GM19043 (cell line): ENCODE measurements around the gene FADS6.

Experiments used
- ATAC-seq: cut with Tn5 transposase; IDR thresholded peaks from one replicate; pipeline ENCODE4 v1.9.1; 2021; ENCODE audit warnings: low read depth; ENCODE audit not compliant: unreplicated experiment

Gene FADS6

DNA sequence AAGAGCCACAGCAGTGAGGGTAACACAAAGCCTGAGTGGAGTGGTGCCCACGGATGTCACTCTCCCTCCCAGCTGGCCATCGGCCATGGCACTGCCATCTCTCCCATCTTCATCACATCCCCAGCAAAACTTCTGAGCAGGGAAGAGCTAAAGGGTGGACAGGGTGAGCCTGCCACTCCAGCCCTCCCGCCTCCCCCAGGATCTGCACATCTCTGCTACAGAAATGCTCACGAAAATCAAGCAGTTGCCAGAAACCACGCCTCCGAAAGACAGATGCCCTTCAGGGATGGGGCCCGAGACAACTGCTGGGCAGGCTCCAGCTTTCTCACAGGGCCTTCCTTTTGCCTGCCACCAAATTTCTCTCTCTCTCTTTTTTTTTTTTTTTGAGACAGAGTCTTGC lies 37.3 kb downstream of the FADS6 start:
- no peak for ATAC-seq

- no peak for ATAC-seq
Measured at GRCh38 chr17:74855323-74855722, 38.1 kb downstream of the FADS6 start.

DNA sequence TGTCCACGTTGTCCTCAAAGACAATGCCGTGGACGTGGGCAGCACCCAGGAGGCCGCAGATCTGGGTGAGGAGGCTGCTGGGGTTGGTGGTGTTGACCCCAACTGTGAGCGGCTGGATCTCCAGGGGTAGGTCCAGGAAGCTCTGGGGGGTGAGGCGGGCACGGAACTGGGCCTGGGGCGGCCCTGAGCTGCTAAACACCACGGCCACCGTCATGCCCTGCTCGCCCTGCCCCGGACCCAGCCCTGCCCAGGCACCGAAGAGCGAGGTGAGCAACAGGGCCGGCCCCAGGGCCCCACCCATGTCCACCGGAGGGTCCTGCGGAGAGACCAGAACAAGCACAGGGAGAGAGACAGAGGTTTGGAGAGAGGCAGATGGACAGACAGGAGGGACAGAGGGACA lies 38.6 kb downstream of the FADS6 start:
- no peak for ATAC-seq

- ATAC-seq: no peak
Measured at GRCh38 chr17:74853669-74854068, 39.8 kb downstream of the FADS6 start.

- no peak for ATAC-seq
Measured at GRCh38 chr17:74853048-74853397, 40.4 kb downstream of the FADS6 start.

DNA sequence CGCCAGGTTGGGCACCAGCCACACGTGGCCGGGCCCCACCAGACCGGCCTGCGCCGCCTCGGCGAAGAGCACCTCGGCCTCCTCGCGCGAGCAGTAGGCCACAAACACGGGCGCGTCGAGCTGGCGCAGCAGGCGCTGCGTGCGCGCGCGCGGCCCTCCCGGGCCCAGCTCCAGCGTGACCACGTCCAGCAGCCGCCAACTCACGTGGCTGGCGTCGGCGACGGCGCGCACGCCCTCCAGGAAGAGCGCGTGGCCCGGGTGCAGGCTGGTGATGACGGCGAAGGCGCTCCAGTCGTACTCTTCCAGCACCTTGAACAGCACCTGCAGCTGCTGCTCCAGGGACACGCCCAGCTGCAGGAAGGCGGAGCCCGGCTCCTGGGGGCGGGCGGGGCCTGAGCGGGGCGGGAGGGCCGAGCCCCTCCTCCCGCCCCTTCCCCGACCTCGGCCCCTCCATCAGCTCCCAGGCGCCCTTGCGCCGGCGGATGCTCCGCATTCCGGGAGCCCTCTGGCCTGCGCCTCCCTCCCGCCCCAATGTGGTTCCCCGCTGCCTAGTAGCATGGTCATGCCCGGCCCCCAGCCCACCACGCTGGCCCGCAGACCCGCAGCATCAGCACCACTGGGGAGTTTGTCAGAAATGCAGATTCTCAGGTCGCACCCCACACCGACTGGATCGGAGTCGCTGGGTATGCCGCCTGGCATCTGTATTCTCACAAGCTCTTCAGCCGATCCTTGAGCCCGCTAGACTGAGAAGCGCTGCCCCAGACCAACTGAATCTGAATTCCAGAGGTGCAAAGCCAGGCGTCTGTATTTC lies 41.0 kb downstream of the FADS6 start:
- ATAC-seq: no peak

DNA sequence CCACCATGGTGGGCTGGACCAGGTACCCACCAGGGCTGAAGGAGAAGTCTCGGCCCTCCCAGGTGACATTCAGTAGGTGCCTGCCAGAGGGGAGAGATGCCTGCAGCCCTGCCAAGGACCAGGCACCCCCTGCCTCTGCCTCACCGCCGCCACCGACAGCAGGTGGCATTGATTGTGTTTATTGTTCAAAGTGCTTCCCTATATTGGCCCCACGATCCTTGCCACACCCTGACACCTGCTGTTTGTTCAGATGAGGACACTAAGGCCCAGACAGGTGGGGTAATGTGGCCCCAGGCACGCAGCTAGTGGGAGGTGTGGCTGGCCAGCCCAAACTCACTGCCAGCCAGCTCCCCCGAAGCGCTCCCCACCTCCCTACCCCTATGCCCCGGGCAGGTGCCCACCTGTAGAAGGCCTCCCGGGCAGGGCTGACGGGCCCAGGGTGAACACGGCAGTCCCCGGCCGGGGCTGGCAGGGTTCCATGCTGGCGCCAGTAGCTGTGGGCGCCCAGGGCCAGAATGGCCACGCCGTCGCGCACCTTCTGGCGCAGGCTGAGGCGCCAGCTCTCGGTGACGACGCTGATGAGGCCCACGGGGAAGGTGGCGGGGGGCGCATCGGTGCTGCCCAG lies 41.7 kb downstream of the FADS6 start:
- no peak for ATAC-seq

DNA sequence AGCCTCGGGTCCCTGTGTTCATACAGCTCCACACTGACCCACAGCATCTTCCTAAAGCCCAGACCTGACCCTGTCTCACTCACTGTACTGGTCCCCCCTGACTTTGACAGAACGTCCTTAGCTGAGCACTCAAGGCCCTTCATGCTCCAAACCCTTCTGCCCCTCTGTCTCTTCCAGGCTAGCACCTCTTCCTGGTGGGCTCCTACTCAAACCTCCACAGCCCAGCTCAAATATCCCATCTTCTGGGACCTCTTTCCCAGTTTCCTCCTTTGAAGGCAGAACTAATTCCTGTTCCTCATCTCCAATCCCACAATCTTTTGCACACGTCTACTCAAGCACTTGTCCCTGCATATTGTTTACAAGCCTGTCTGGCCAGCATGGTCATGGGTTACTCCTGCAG lies 42.5 kb downstream of the FADS6 start:
- no peak for ATAC-seq

- no peak for ATAC-seq
Measured at GRCh38 chr17:74850310-74850709, 43.1 kb downstream of the FADS6 start.

DNA sequence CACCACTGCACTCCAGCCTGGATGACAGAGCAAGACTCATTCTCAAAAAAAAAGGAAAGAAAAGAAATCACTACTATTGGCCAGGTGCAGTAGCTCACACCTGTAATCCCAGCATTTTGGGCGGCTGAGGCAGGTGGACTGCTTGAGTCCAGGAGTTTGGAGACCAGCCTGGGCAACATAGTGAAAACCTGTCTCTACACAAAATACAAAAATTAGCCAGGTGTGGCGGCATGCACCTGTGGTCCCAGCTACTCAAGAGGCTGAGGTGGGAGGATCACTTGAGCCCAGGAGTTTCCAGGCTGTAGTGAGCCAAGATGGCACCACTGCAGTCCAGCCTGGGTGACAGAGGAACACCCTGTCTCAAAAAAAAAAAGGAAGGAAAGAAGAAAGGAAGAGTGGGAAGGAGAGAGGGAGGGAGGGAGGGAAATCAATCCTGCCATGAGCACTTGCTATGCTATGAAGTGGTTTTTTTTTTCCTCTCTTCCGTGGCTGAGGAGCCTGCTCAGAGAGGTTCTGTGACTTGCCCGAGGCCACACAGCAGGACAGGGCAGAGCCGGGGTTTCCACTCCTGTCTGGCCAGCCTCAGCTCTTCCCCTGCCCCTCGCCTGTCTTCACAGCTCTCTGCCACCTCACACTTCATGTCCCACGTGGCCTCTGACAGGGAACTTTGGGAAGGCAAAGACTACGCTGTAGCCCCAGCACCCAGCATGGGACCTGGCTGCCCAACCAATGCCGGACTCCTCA lies 44.6 kb downstream of the FADS6 start:
- ATAC-seq: no peak

DNA sequence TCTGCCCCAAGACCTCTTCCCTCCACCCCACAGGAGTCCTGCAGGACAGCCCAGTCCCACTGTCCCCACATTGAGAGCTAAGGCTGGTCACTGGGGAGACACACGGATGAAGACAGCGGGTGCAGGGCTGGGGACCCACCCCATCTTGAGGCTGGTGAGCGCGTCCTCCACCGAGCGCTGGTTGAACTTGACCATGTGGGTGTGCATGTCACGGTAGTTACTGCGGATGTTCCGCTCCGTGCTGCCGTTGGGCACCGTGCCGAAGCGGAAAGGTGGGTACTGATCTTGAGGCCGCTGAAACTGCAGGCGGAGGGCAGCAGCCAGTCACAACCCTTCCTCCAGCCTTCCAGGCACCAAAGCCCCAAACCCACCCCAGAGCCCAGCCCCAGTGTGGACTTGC lies 46.8 kb downstream of the FADS6 start:
- no peak for ATAC-seq

DNA sequence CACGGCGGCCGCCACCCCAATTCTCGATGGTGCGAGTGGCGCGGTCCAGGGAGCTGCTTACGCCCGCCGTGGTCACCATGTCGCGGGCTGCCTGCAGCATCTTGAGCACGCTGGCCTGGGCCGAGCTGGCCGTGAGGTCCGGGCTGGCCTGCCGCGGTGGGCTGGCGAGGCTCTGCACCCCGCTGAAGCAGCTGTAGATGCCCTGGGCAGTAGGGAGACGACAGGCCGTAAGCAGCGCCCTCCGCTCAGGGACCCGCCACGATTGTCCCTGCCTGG lies 50.1 kb downstream of the FADS6 start:
- no peak for ATAC-seq

GRCh38 chr17:74842599-74843351 lies 50.7 kb downstream of the FADS6 start:
- no peak for ATAC-seq

GRCh38 chr17:74842146-74842598 lies 51.3 kb downstream of the FADS6 start:
- ATAC-seq: no peak

DNA sequence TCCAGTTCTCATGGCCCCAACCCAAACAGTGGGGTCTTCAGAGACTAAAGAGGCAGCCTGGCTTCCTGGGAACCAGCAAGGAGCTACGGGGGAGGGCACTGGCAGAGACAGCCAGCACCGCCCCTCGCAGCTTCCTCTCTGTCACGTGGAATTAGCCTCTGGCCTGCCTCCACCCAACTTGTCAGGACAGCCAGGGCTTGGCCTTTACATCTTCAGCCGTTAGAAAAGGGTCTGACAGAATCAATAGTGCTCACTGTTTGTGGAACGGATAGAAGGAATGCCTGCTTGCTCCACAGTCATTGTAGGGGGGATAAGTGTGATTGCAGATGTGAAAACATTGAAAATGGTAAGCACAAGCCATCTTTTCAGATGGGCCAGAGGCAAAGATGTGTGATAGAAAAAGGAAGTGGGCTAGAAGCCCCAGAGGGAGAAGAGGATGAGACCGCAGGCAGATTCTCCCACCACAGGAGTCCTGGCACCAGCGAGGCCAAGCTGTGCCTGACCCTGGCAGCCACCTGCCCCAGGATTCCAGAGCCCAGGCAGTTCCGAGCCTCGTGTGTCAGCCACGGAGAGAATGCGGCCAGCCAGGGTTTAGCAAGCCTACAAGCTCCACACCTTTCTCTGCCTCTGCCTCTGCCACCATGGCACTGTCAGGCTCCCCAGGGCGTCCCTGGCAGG lies 52.3 kb downstream of the FADS6 start:
- ATAC-seq: no peak

- no peak for ATAC-seq
Measured at GRCh38 chr17:74839990-74840852, 53.2 kb downstream of the FADS6 start.

- no peak for ATAC-seq
Measured at GRCh38 chr17:74838274-74838673, 55.2 kb downstream of the FADS6 start.

GRCh38 chr17:74836691-74837467 lies 56.6 kb downstream of the FADS6 start:
- ATAC-seq: no peak

DNA sequence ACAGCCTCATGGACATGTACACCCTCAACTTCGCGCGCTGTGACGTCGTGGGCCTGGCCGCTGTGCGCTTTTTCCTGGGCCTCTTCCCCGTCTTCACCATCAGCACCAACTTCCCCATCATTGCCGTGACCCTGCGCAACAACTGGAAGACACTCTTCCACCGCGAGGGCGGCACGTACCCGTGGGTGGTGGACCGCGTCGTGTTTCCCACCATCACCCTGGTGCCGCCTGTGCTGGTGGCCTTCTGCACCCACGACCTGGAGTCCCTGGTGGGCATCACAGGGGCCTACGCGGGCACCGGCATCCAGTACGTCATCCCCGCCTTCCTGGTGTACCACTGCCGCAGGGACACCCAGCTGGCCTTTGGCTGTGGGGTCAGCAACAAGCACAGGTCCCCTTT lies 57.2 kb downstream of the FADS6 start:
- ATAC-seq: no peak
